HEK293T (cell line): ENCODE data around the gene MYLK3.
"Not testable (repeated sequence)": the region's sequence is repeated elsewhere in the genome, so short reads cannot be mapped to it uniquely, and the experiment has no call there.

ENCODE experiments used
- ARNT ChIP-seq: fragments of 450-650 bp; IDR thresholded peaks from 2 replicates; pipeline ENCODE4 v1.6.1; 2017; ENCODE audit warnings: mild to moderate bottlenecking
- BHLHE40 ChIP-seq: fragments of 450-650 bp; IDR thresholded peaks from 2 replicates; pipeline ENCODE4 v1.6.1; 2016; ENCODE audit warnings: mild to moderate bottlenecking, moderate library complexity, borderline replicate concordance
- CTBP1 ChIP-seq: fragments of 450-650 bp; IDR thresholded peaks from 2 replicates; pipeline ENCODE4 v1.6.1; 2016; ENCODE audit warnings: borderline replicate concordance
- ELF4 ChIP-seq: fragments of 450-650 bp; IDR thresholded peaks from 2 replicates; pipeline ENCODE4 v1.6.1; 2017; ENCODE audit warnings: antibody characterized with exemption
- FOXM1 ChIP-seq: fragments of 450-650 bp; IDR thresholded peaks from 2 replicates; pipeline ENCODE4 v1.6.1; 2017; ENCODE audit warnings: mild to moderate bottlenecking, borderline replicate concordance
- L3MBTL2 ChIP-seq: fragments of 450-650 bp; conservative IDR thresholded peaks from 2 replicates; pipeline ENCODE4 v1.6.1; 2016; ENCODE audit warnings: mild to moderate bottlenecking
- LEF1 ChIP-seq: fragments of 450-650 bp; IDR thresholded peaks from 2 replicates; pipeline ENCODE4 v1.6.1; 2017; ENCODE audit warnings: mild to moderate bottlenecking, borderline replicate concordance
- SP1 ChIP-seq: fragments of 450-650 bp; IDR thresholded peaks from 2 replicates; pipeline ENCODE4 v1.6.1; 2017
- SUZ12 ChIP-seq: fragments of 450-650 bp; IDR thresholded peaks from 2 replicates; pipeline ENCODE4 v1.6.1; 2016; ENCODE audit warnings: mild to moderate bottlenecking
- TARDBP ChIP-seq: fragments of 450-650 bp; IDR thresholded peaks from 2 replicates; pipeline ENCODE4 v1.6.1; 2016
- TF ChIP-seq, protein P1 (sequence below): fragments of 450-650 bp; IDR thresholded peaks from 2 replicates; pipeline ENCODE4 v1.6.1; 2016

DNA sequence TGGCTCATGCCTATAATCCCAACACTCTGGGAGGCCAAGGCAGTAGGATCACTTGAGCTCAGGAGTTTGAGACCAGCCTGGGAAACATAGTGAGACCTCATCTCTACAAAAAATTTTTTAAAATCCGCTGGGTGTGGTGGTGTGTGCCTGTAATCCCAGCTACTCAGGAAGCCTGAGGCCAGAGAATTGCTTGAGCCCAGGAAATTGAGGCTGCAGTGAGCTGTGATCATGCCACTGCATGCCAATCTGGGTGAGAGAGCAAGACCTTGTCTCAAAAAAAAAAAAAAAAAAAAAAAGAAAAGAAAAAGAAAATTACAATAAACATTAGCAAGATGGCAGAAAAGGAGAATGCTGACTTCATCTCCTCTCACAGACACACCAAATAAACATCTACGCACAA, 36.4 kb upstream of the MYLK3 start:
- TF ChIP-seq TARDBP, FOXM1, SP1, ELF4, L3MBTL2, SUZ12, CTBP1, ARNT, LEF1, BHLHE40: not testable (repeated sequence)
- TF ChIP-seq, protein P1, sequence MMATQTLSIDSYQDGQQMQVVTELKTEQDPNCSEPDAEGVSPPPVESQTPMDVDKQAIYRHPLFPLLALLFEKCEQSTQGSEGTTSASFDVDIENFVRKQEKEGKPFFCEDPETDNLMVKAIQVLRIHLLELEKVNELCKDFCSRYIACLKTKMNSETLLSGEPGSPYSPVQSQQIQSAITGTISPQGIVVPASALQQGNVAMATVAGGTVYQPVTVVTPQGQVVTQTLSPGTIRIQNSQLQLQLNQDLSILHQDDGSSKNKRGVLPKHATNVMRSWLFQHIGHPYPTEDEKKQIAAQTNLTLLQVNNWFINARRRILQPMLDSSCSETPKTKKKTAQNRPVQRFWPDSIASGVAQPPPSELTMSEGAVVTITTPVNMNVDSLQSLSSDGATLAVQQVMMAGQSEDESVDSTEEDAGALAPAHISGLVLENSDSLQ, result not testable (repeated sequence)
